ENCODE results near the gene PDPK1. TPM values are rescaled to one million over a fixed set of nuclear protein-coding genes. Genes with fewer than 3 reads are reported as not detected.
A peak's percentile ranks its signal among the peaks of the same experiment; 100 is the strongest.
"Not testable (repeated sequence)": the region's sequence is repeated elsewhere in the genome, so short reads cannot be mapped to it uniquely, and the experiment has no call there.

Gene PDPK1
- total RNA-seq, 1 donor from 2014 or later = 74.4 TPM

DNA sequence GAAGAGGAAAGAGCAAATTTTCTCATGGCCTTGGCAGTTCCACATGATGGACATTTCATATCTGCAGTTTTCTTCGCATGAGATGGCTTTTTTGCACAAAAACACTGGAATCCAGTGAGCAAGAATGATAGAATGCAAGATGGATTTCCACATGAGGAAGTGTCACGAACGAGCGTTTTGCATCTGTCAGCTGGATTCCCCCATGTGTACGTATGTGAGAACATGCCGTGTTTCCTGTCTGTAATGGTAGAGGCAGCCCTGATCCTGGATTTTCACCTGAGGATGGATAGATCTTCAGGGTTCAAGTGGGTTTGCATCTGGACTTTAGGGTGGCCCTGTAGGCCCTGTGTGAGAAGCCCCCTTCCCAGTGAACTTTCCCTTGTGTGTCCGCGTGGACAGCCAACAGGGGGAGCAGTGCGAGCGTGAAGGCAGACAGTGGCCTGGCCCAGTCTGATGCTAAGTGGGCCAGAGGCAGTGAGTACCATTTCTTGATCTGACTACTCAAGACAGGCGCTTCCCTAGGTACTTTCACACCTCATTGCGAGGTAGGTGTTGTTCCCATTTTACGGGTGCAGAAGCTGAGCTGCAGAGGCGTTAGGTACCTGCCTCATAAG lies 2.1 kb downstream of the PDPK1 start:
- DNase-seq = peak; percentile 55
- H3K27me3 ChIP-seq (ENCODE audit: low read depth); H3K27ac ChIP-seq; H3K9me3 ChIP-seq; H3K4me3 ChIP-seq; intact Hi-C loops (cut with DNase I); ATAC-seq: not testable (repeated sequence)
- TF ChIP-seq, protein P1, sequence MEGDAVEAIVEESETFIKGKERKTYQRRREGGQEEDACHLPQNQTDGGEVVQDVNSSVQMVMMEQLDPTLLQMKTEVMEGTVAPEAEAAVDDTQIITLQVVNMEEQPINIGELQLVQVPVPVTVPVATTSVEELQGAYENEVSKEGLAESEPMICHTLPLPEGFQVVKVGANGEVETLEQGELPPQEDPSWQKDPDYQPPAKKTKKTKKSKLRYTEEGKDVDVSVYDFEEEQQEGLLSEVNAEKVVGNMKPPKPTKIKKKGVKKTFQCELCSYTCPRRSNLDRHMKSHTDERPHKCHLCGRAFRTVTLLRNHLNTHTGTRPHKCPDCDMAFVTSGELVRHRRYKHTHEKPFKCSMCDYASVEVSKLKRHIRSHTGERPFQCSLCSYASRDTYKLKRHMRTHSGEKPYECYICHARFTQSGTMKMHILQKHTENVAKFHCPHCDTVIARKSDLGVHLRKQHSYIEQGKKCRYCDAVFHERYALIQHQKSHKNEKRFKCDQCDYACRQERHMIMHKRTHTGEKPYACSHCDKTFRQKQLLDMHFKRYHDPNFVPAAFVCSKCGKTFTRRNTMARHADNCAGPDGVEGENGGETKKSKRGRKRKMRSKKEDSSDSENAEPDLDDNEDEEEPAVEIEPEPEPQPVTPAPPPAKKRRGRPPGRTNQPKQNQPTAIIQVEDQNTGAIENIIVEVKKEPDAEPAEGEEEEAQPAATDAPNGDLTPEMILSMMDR (IDR thresholded peaks at IDR 0.05) = peak; percentile 36
- Histone ChIP-seq H3K36me3 (peaks cover 12% of the 10 kb centered on the region), H3K4me1 (peaks cover 45% of the 10 kb centered on the region)

DNA sequence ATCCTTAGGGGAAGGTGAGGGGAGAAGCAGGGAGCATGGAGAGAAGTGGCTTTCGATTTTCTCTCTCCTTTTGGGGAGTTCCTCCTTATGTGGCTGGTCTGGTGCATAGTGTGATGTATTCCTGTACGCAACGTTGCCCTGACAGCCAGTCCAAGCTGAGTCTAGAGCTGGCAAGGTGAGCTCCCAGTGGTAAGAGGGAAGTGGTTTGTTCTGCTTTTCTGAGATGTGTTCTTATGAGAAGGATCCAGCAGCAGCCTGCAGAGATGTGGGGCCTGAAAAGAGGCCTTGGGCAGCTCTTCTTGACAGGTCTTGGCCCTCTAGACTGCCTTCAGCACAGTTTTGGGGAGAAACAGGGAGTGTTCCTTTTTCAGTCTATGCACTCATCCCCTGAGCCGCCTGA lies 3.1 kb downstream of the PDPK1 start:
- DNase-seq; H3K9me3 ChIP-seq; H3K27ac ChIP-seq; H3K27me3 ChIP-seq (ENCODE audit: low read depth); ATAC-seq; H3K4me3 ChIP-seq; intact Hi-C loops (cut with DNase I): not testable (repeated sequence)
- Histone ChIP-seq H3K36me3 (peaks cover 12% of the 10 kb centered on the region), H3K4me1 (peaks cover 42% of the 10 kb centered on the region)

DNA sequence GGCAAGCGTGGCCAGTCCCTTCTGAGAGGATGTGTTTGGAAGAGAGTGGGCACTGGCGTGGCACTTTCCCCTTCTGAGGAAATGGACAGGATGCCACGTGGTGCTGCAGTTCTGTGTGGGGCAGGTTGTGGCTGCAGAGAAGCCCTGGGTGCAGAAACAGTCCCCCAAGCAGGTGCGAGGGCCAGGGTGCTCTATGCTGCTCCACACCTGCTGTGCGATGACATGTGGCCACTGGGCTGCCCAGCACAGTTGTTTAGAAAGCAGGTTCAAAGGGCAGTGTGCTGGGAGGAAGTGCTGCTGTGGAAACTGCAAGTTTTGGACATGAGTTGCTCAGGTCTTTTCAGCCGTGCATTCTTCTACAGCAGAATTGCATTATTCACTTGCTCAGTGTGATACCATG lies 3.6 kb downstream of the PDPK1 start:
- H3K27me3 ChIP-seq (ENCODE audit: low read depth); H3K9me3 ChIP-seq; H3K4me3 ChIP-seq; intact Hi-C loops (cut with DNase I); ATAC-seq; H3K27ac ChIP-seq: not testable (repeated sequence)
- Histone ChIP-seq H3K36me3 (peaks cover 12% of the 10 kb centered on the region), H3K4me1 (peaks cover 37% of the 10 kb centered on the region)
- DNase-seq = peak; percentile 34

DNA sequence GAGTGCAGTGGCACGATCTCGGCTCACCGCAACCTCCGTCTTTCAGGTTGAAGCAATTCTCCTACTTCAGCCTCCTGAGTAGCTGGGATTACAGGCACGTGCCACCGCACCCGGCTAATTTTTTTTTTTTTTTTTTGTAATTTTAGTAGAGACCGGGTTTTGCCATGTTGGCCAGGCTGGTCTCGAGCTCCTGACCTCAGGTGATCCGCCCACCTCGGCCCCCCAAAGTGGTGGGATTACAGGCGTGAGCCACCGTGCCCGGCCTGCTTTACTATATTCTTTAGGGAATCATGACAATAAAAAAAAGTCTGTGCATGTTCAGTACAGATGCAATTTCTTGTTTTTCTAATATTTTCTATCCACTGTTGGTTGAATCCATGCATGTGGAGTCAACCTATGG lies 6.0 kb downstream of the PDPK1 start:
- H3K27me3 ChIP-seq (ENCODE audit: low read depth); H3K27ac ChIP-seq; ATAC-seq; H3K4me3 ChIP-seq; H3K9me3 ChIP-seq; intact Hi-C loops (cut with DNase I): not testable (repeated sequence)
- peak; percentile 32 for DNase-seq
- peaks cover 12% of the 10 kb centered on the region for H3K36me3 ChIP-seq
- peaks cover 28% of the 10 kb centered on the region for H3K4me1 ChIP-seq

DNA sequence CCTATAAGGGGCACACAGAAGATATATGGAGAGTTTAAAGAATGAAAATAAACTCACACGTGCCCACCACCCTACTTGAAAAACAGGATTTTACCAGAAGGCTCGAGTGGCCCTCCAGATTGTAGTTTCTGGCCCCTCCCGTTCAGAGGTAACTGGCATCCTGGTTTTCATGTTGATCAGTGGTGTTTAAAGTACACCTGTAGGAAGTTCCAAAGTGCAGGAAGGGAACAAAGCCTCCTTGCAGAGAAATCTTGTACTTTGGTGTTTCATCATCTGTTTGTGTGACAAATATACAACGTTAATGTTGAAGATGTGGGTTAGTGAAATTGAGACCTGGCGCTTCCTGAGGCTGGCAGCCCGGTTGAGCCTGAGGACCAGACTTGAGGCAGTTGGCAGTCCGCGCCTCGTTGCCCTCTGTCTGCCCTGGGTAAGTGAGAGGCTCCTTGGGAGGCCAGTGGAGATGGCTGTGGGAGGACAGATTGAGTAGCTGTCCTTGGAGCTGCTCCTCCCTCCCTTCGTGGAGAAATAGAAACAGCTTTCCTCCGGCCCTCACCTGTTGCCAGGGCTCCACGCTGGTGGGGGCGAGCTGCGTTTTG lies 12.6 kb downstream of the PDPK1 start:
- H3K4me1 ChIP-seq; DNase-seq; H3K9me3 ChIP-seq; intact Hi-C loops (cut with DNase I); H3K4me3 ChIP-seq; H3K27ac ChIP-seq; H3K27me3 ChIP-seq (ENCODE audit: low read depth); H3K36me3 ChIP-seq: not testable (repeated sequence)
- peak; percentile 69 to 70 for ATAC-seq

DNA sequence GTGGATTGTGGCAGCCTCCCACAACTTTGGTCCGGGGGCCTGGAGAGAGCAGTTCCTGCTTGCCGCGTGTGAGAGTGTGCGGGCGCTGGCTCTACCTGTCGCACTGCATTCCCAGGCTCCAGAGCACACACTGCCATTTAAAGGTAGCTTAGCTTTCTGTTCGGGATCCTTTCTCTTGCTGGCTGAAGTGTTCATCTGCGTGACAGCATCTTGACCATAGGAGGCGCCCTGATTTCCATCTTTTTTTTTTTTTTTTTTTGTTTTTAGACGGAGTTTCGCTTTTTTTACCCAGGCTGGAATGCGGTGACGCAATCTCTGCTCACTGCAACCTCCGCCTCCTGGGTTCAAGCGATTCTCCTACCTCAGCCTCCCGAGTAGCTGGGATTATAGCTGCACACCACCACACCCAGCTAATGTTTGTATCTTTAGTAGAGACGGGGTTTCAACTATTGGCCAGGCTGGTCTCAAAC lies 13.6 kb downstream of the PDPK1 start:
- intact Hi-C loops (cut with DNase I); H3K36me3 ChIP-seq; DNase-seq; H3K4me1 ChIP-seq; H3K9me3 ChIP-seq; H3K27me3 ChIP-seq (ENCODE audit: low read depth): not testable (repeated sequence)
- Histone ChIP-seq H3K4me3 (peak overlapping the region; percentile 7), H3K27ac (peak overlapping the region; percentile 5)
- peak; percentile 65 to 66 for ATAC-seq

DNA sequence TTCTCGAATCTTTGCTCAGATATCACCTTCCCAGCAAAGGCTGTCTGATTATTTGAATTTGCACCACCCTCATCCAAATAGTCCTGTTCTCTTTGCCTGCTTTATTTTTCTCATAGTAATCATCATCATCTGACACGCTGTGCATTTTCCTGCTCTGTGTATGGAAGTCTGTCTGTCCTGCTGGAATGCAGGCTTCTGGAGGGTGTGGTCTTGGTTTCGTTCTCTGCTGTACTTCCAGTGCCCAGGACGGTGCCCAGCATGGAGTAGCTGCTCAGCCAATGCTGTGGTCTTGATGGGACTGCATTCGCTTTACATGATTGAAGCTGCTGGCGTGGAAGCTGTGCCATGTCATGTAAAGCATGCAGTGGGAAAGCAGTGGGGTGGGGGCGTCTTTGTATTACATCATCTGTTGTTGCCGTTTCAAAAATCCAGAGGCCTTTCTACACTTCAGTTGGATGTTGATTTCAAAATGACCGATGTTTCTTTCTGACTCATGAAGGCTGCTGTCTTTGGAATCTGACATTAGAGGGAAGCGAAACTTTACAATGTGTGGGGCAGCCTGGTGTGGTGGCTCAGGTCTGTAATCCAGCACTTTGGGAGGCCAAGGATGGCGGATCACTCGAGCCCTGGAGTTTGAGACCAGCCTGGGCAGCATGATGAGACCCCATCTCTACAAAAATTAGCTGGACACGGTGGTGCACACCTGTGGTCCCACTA lies 17.0 kb downstream of the PDPK1 start:
- H3K9me3 ChIP-seq; H3K4me3 ChIP-seq; H3K4me1 ChIP-seq; intact Hi-C loops (cut with DNase I); DNase-seq; H3K36me3 ChIP-seq; H3K27me3 ChIP-seq (ENCODE audit: low read depth); H3K27ac ChIP-seq: not testable (repeated sequence)
- ATAC-seq = peak in 1 of 2 donors; percentile 29

DNA sequence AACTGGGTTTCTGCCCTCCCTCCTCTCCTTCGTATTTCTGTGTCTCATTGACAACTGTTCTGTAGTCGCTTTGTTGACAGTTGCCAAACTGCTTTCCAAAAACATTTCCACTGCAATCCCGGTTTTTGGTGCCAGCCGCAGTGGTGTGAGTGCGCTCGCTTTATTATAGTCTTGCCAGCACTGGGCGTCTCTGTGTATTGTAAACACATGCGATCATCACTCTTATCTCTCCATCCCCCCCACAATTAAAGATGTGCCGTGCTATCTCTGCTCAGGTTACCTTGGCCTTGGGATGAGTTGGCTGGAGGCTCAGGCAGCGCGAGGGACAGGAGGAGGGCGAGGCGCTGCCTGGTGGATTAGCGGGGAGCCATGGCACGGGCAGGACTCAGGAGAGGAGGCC lies 19.3 kb downstream of the PDPK1 start:
- H3K36me3 ChIP-seq; H3K27ac ChIP-seq; H3K4me1 ChIP-seq; H3K27me3 ChIP-seq (ENCODE audit: low read depth); DNase-seq; ATAC-seq; H3K9me3 ChIP-seq; intact Hi-C loops (cut with DNase I); H3K4me3 ChIP-seq: not testable (repeated sequence)

DNA sequence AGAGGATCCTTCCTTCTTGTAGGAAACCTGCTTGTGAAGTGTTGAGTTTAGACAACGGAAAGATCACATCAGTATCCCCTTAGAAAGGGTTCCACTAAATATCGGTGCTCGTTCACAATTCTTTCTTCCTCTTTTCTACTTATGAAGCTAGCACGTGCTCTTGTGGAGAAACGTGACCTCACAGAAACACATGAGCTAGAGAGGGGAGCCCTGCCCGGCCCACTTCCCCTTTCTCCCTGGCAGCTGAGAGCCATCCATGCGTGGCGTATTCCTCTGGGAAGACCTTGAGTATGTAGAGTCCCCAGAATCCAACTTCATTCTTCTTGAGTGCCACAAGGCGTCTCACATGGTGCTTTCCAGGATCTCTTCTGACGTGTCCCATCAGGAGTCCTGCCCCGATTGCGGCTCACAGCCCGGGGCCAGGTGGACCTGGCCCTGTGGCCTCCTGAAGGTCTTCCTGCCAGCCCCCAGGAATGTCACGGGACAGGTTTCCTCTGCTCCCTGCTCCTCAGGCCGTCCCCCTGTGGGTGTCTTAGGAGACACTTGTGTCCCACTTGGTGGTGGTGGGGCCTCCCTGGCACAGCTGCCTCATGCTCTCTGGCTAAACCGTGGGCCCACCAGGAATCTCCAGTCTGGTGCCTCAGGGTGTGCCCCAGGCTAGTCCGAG lies 22.4 kb downstream of the PDPK1 start:
- peak; percentile 63 to 77 for ATAC-seq
- H3K9me3 ChIP-seq; H3K27ac ChIP-seq; H3K4me3 ChIP-seq; intact Hi-C loops (cut with DNase I); H3K27me3 ChIP-seq (ENCODE audit: low read depth); H3K4me1 ChIP-seq; H3K36me3 ChIP-seq; DNase-seq: not testable (repeated sequence)
